ENCODE results near the gene ZNF202. TPM values are rescaled to one million over a fixed set of nuclear protein-coding genes. Genes with fewer than 3 reads are reported as not detected.

Gene ZNF202
- total RNA-seq, 3 donors from 2014 or later = 10.6 to 11.9 (median 11.1) TPM

- Histone ChIP-seq H3K36me3 (ENCODE audit: low read depth) (no peaks in the 10 kb centered on the region), H3K9me3 (no peaks in the 10 kb centered on the region), H3K4me3 (no peak overlapping the region), H3K4me1 (ENCODE audit: low read depth) (no peaks in the 10 kb centered on the region)
- TF ChIP-seq CTCF (IDR thresholded peaks at IDR 0.05) = no peak
- intact Hi-C loops (cut with DNase I, micrococcal nuclease) = no loop called here
- DNase-seq (no peak), ATAC-seq (no peak)
Measured at GRCh38 chr11:123683428-123684170, 57.9 kb downstream of the ZNF202 start.

GRCh38 chr11:123682696-123683410 is 58.6 kb downstream of the ZNF202 start:
- ATAC-seq (no peak), DNase-seq (no peak)

DNA sequence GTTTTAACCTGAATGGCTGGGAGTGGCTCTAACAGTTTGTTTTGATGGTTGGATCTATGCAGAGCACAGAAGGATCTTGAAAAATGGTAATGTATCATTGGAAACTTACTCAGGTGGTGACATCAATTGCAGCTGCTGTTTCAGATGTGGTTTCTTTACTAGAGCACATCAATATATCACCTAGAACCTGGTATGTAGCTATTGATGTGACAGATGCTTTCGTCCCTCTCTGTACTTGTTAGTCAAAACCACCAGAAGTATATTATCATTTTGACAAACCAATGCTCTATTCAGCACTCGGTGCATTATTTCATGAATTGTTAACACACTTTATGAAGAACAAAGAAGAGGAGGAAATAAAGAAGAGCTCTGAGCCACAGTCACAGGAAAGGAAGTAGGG is 60.4 kb downstream of the ZNF202 start:
- Histone ChIP-seq H3K4me3 (no peak overlapping the region), H3K9me3 (no peaks in the 10 kb centered on the region), H3K4me1 (ENCODE audit: low read depth) (no peaks in the 10 kb centered on the region), H3K36me3 (ENCODE audit: low read depth) (no peaks in the 10 kb centered on the region)
- ATAC-seq = no peak
- intact Hi-C loops (cut with DNase I, micrococcal nuclease) = no loop called here
- TF ChIP-seq CTCF (IDR thresholded peaks at IDR 0.05) = no peak
- DNase-seq = no peak

More at GRCh38 chr11:123682696-123683410, 58.6 kb downstream of the ZNF202 start:
- Histone ChIP-seq H3K9me3 (no peaks in the 10 kb centered on the region), H3K4me1 (ENCODE audit: low read depth) (no peaks in the 10 kb centered on the region), H3K4me3 (no peak overlapping the region), H3K36me3 (ENCODE audit: low read depth) (no peaks in the 10 kb centered on the region)
- no peak for TF ChIP-seq CTCF (IDR thresholded peaks at IDR 0.05)
- intact Hi-C loops (cut with DNase I, micrococcal nuclease) = no loop called here

- intact Hi-C loops (cut with DNase I, micrococcal nuclease) = no loop called here
- ATAC-seq (no peak), DNase-seq (no peak)
- H3K36me3 ChIP-seq (ENCODE audit: low read depth) = no peaks in the 10 kb centered on the region
- TF ChIP-seq CTCF (IDR thresholded peaks at IDR 0.05) = no peak
- no peak overlapping the region for H3K4me3 ChIP-seq
- no peaks in the 10 kb centered on the region for H3K9me3 ChIP-seq
- H3K4me1 ChIP-seq (ENCODE audit: low read depth) = no peaks in the 10 kb centered on the region
Measured at GRCh38 chr11:123678246-123678645, 63.2 kb downstream of the ZNF202 start.

DNA sequence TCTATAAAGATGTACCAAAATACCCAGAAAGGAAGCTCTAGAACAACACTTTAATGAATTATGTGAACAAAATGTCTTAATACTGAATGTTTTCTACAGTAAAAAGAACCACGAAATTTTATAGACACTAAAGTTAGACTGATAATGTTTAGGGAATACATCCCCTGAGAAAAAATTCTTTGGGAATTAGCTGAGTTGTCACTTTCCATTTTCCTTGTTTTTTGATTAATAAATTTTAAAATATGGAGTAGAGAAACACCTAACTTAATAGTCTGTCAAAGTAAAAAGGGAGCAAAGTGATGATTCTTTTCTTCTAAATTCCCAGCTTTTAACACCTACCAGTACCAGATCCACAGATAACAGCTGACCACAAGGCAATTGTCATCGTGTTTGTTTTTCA is 64.0 kb downstream of the ZNF202 start:
- H3K9me3 ChIP-seq = no peaks in the 10 kb centered on the region
- no peaks in the 10 kb centered on the region for H3K36me3 ChIP-seq (ENCODE audit: low read depth)
- no peaks in the 10 kb centered on the region for H3K4me1 ChIP-seq (ENCODE audit: low read depth)
- H3K4me3 ChIP-seq = no peak overlapping the region
- ATAC-seq (no peak), DNase-seq (no peak)
- intact Hi-C loops (cut with DNase I, micrococcal nuclease) = no loop called here
- TF ChIP-seq CTCF (IDR thresholded peaks at IDR 0.05) = no peak

Measured in mucosa of descending colon (tissue), 3 donors.